ENCODE data around the gene LRCH3.
"Not testable (repeated sequence)": the region's sequence is repeated elsewhere in the genome, so short reads cannot be mapped to it uniquely, and the experiment has no call there.

LRCH3 gene

DNA sequence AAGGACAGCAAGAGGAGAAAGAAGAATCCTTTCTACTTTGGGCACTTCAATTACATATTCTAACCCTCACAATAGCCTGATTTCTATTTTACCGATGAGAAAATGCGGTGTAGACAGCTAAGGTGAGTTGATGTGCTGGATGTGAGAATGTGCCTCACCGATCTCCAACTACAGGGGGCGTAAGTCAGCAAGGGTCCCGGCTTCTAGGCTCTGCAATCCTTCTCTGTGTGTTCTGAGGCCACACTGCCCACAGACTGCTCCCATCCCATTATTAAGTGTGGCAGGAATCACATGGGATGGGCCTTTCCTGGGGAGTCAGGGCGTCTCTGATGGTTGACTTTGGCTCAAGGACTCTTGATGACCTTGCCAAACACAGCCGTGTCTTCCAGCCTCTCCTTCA, 135.4 kb downstream of the LRCH3 start:
- DNase-seq (ENCODE audit: low spot score) = no peak

DNA sequence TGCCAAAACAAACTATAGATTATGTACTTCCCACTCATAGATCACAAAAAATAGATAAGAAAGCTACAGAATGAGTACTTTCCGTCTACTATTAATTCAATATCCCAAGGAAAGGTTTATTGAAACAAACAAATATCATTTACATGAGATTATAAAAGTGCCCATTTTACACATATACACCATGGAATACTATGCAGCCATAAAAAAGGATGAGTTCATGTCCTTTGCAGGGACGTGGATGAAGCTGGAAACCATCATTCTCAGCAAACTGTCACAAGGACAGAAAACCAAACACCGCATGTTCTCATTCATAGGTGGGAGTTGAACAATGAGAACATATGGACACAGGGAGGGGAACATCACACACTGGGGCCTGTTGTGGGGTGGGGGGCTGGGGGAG, 136.5 kb downstream of the LRCH3 start:
- not testable (repeated sequence) for DNase-seq (ENCODE audit: low spot score)

DNA sequence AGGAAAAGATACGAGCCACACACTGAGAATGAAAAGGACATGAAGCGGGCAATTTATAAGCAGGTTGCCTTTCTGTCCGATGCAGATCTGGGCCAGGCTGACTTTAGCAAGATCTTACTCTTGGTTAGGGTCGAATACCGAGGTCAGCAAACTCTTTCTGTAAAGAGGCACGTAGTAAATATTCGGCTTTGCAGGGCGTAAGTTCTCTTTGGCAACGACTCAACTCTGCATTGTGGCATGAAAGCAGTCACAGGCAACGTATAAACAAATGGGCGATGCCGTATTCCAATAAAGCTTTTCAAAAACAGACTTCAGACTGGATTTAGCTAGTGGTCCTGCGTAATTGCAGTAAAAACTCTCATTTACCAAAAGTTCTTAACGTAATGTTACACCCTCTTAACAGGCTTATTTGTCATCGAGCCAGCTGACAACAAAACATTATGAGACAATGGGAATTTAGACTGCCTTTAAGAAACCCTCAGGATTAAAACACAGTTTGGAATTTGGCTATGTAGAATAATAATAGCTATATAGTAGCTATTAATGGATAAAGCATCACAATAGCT, 145.8 kb downstream of the LRCH3 start:
- no peak for DNase-seq (ENCODE audit: low spot score)

All from Ammon's horn (tissue), 1 donor.